ENCODE results near the gene SCG2.

The SCG2 gene

DNA sequence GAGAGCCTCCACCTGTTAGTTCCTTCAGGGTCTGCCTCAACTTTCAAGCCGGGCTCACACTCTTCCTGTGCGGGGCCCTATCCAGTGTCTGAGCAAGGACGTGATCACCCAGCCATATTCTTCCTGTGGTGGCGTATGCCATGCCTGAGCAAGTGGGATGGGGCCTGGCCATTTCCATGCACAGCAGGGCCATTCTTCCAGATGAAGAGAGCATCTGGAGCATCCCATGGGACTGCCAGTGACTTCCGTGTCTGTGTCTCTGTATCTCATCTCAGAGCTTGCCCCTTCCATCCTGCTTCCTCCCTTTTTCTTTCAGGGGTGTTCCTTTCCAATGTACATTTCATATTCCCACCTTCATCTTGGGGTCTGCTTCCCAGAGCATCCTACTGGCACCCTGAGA, 20.2 kb downstream of the SCG2 start:
- no peak for DNase-seq (ENCODE audit: extremely low read depth in 1 of 2, low read depth in 1 of 2)

DNA sequence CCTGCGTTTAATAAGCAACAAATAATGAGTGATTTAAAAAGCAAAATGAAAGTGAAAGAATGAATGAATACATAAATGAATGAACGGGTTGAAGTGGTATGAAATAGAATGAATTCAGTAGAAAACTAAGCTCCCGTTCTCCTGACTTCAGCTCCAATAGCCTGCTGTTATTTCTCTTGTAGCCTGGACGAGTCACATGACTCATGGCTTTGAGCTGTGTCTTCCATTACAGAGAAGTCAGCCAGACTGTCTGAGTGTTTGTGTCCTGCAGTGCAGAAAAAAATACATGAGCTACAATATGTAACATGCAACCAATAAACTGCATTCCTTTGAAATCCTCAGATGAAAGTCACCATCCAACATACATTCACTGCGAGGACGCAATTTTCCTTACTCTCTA, 21.2 kb downstream of the SCG2 start:
- no peak for DNase-seq (ENCODE audit: extremely low read depth in 1 of 2, low read depth in 1 of 2)

DNA sequence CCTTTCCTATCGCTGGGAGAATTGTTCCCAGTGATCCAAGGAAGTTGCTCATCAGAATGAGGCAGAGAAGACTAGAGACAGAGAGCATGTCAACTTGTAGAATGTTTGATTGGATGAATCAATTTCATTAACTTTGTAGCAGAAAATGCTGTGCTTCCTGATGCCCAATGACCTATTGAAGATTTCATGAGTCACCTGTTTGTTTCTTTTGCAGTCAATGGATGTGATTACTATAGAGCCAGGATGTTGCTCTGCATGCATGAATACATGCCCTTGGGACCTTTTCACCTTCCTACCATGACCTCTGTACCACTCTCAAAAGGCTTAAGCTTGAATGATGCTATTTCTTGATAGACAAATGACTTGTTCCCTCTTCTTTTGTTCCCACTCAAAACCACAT, 23.3 kb downstream of the SCG2 start:
- no peak for DNase-seq (ENCODE audit: extremely low read depth in 1 of 2, low read depth in 1 of 2)

DNA sequence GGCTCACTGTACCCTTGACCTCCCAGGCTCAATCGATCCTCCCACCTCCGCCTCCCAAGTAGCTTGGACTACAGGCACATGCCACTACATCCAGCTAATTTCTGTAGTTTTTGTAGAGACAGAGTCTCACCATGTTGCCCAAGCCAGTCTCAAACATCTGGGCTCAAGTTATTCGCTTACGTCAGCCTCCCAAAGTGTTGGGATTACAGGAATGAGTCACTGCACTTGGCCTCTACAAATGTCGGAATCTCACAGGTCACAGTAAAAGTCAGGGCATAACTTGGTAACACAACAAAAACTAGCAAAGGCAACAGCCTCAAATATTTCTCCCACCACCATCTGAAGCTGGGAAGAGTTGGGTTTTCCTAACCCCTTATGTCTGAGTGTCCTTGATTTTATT, 25.3 kb downstream of the SCG2 start:
- DNase-seq (ENCODE audit: extremely low read depth in 1 of 2, low read depth in 1 of 2), result no peak

DNA sequence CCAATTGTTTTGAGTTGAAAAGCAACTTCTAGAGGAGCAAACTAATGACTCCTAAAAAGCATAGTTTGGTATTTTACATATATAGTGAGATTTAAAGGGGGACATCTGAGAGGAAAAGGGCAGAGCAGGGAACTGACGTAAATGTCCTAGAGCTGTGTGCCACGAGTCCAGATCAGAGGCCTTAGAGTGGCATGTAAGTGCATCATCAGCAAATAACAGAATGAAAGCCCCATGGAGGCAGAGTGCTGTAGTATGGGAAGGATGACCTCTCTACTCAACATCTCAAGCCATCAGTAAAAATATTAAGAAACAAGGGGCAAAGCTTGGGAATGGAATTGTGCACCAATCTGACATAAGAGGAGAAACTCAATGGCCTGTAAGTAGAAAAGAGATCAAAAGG, 31.4 kb downstream of the SCG2 start:
- DNase-seq (ENCODE audit: extremely low read depth in 1 of 2, low read depth in 1 of 2), result no peak

DNA sequence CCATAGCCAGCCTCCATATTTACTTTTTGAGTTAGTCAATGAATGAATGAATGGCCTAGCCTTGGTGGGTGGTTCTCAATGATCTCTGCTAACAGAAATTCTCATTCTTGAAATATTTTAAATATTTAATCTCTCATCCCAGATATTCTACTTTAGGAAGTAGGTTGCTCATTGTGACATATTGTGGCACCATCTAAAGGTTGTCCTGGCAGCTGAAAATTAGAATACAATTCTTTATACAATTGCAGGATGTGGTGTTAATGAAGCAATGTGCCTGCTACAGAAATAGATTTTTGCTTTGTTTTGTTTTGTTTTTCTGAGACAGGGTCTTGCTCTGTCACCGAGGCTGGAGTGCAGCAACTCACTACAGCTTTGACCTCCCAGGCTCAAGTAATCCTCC, 35.8 kb downstream of the SCG2 start:
- DNase-seq (ENCODE audit: extremely low read depth in 1 of 2, low read depth in 1 of 2), result no peak

DNA sequence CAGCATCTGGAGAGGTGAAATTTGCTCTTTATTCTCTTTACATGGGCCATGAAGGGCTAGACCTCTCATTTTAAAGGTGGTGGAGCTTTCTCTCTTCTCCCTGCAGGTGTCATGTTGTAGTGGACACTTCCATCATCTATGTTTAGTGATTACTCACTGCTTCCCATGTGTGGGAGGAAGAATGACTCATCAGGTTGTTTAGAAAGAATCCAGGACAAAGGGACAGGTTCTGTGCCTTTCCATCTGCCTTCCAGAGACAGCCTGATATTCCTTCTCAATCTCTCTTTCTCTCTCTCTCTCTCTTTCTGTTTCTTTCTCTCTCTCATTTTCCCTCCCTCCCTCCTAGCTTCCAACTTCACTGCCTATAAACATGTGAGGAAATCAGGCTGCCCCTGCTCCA, 38.7 kb downstream of the SCG2 start:
- no peak for DNase-seq (ENCODE audit: extremely low read depth in 1 of 2, low read depth in 1 of 2)

DNA sequence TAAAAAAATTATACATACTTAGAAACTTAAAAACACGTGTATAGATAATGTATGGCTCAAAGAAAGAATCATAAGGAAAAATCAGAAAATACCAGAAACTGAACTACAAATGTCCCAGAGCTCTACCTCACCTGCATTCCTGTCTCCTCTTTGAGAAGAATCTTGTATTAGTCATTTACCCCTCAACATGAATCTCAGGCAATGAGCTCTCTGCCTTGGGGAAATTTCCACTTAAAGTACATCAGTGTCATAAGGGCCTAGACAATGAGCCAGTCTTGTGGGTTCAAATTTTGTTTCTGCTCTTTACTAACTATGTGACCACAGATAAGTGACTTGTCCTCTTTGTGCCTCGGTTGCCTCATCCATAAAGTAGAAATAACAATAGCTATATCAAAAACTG, 40.1 kb downstream of the SCG2 start:
- DNase-seq (ENCODE audit: extremely low read depth in 1 of 2, low read depth in 1 of 2), result no peak

DNA sequence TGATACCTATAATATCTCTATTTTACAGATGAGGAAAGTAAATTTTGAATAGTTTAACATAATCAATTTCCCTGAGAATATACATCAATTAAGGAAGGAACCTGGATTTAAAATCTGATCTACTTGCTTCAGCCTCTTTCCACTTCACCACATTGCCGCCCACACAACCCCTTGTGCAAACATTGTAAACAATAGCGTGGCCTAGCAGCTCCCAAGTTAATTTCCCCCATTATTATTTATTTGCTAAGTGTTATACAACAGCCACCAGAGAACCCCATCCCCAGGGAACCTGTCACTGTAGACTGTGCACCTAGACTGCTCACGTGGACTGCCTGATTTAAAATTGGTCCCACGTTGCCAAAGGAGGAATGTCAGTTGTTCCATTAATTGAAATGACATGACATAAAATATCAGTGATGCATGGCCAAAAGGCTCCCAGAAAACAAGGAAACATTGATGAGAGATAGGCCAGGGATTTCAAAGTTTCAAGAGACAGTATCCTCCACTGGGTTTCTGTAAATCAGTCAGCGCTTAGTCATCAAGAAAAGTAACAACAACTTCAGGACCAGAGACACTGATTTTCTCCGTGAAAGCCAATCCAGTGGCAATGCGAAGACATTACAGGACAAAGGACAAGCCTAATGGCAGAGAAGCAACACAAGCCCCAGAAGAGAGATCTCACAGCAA, 41.3 kb downstream of the SCG2 start:
- DNase-seq (ENCODE audit: extremely low read depth in 1 of 2, low read depth in 1 of 2), result no peak

DNA sequence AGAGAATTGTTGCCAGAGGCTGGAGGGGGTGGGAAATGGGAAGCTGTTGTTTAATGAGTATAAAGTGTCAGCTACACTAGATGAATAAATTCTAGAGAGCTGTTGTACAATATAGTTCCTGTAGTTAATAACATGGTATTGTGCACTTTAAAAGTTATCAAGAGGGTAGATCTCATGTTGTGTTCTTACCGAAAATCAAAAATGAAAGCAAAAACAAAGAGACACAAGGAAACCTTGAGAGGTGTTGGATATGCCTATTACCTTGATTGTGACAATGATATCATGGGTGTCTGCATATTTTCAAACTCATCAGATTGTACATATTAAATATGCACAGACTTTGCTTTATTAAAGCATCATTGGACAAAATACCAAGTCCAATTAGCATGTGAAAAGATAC, 43.2 kb downstream of the SCG2 start:
- no peak for DNase-seq (ENCODE audit: extremely low read depth in 1 of 2, low read depth in 1 of 2)

DNA sequence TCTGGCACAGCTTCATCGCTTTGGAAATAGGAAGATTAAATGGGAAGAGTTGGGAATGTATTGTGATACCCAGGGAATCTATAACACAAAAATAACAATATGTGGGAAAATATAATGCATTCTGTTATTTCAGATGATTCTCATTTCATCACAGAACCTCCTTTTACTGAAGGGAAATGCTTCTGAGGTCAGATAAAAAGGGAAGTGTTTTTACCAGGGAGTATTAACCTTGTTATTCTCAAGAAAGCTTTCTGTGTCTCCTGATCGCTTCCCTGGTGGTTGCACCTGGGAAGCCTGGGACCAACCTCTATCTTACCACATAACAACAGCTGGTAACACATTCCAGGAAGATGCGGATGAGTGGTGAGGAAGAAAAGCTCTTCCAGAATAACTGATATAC, 47.2 kb downstream of the SCG2 start:
- DNase-seq (ENCODE audit: extremely low read depth in 1 of 2, low read depth in 1 of 2), result no peak

DNA sequence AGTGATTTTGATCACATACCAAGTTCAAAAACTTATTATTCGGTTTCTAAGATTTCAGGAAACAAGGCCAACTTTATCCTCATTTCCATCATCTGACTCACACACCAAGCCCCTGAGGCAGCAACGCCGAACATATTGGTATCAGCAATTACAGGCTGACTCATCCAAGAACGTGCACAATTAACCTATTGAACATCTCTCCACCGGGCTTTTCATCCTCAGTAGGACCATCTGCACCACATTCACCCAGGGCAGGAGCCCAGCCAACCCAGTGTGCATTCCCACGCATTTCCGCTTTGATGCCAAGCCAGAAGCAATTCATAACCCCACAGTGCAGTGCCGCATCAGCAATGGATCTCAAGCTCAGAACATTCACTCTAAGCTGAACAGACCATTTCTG, 52.9 kb downstream of the SCG2 start:
- DNase-seq (ENCODE audit: extremely low read depth in 1 of 2, low read depth in 1 of 2), result no peak

DNA sequence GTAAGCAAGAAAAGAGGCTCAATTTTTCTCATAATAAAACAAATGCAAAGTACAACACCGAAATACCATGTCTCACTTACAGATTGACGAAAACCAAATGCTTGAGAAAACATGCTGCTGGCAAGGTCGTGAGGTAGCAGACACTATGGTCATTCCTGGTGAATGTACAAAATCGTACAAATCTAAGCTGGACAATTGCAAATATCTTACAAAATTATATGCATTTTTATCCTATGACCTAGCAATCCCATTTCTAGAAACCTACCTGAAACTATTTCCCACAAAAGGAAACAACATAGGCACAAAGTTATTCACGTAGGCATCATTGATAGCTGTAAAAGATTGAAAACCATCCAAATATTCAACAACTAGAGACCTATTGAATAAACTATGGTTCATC, 54.0 kb downstream of the SCG2 start:
- DNase-seq (ENCODE audit: extremely low read depth in 1 of 2, low read depth in 1 of 2), result no peak
